ENCODE data around the gene SSB. TPM values are rescaled to one million over a fixed set of nuclear protein-coding genes. Genes with fewer than 3 reads are reported as not detected.

The SSB gene
- total and polyA plus RNA-seq, 2 of the 13 experiments (the other 11 are each of a cell fraction or from before 2014, with no cell fraction given): 109 to 208 TPM

DNA sequence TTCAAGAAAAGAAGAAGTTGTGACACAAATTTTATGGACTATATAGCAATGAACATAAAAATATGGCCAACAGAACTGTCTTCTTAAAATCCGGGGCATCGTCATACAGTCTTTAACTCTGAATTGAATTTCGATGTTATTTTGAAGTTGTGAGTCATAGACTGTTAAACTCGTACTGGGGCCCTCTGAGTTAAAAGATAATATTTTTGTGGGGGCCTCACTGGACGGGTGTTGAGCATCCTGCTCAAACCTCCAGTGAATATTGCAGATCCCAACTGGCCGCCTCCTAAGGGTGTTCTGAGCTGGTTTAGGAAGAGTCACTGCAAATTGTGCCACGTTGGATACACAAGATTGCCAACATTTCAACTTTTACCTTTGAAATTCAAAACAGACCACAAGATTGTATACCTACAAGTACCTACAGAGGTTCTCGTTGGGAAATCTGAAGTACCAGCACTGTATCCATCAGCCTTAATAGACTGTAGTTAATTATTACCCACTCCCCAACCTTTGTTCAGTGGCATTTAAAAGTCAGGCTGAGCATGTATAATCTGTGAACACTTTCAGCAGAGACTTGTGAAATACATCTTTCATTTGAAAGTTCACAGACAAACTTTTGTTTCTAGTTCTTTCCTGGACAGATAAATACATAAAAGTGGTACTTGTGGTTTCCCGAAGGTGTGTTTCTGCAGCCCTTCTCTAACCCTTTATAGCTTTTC is 37.3 kb upstream of the SSB start (continued):
- TF ChIP-seq SETDB1 (CRISPR knock-in tag; IDR thresholded peaks at IDR 0.05; ENCODE audit: borderline replicate concordance) (no peak), MED1 (CRISPR knock-in tag; IDR thresholded peaks at IDR 0.05) (peak; percentile 54), ZFP90 (CRISPR knock-in tag; IDR thresholded peaks at IDR 0.05; ENCODE audit: borderline replicate concordance) (no peak; the same call in 1 of the 2 replicates), ZNF33A (CRISPR knock-in tag; IDR thresholded peaks at IDR 0.05; ENCODE audit: borderline replicate concordance) (no peak), PHF5A (CRISPR knock-in tag; IDR thresholded peaks at IDR 0.05; ENCODE audit: low read depth, unreplicated experiment) (peak; percentile 74), ZNF331 (CRISPR knock-in tag; IDR thresholded peaks at IDR 0.05) (no peak), RFX5 (IDR thresholded peaks at IDR 0.05; ENCODE audit: low read depth, low read length) (no peak), RFXANK (CRISPR knock-in tag; IDR thresholded peaks at IDR 0.05) (no peak), ZNF468 (CRISPR knock-in tag; IDR thresholded peaks at IDR 0.05) (no peak)
- TF ChIP-seq, protein P1, sequence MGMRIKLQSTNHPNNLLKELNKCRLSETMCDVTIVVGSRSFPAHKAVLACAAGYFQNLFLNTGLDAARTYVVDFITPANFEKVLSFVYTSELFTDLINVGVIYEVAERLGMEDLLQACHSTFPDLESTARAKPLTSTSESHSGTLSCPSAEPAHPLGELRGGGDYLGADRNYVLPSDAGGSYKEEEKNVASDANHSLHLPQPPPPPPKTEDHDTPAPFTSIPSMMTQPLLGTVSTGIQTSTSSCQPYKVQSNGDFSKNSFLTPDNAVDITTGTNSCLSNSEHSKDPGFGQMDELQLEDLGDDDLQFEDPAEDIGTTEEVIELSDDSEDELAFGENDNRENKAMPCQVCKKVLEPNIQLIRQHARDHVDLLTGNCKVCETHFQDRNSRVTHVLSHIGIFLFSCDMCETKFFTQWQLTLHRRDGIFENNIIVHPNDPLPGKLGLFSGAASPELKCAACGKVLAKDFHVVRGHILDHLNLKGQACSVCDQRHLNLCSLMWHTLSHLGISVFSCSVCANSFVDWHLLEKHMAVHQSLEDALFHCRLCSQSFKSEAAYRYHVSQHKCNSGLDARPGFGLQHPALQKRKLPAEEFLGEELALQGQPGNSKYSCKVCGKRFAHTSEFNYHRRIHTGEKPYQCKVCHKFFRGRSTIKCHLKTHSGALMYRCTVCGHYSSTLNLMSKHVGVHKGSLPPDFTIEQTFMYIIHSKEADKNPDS (CRISPR knock-in tag; IDR thresholded peaks at IDR 0.05): no peak
- TF ChIP-seq, protein P2, sequence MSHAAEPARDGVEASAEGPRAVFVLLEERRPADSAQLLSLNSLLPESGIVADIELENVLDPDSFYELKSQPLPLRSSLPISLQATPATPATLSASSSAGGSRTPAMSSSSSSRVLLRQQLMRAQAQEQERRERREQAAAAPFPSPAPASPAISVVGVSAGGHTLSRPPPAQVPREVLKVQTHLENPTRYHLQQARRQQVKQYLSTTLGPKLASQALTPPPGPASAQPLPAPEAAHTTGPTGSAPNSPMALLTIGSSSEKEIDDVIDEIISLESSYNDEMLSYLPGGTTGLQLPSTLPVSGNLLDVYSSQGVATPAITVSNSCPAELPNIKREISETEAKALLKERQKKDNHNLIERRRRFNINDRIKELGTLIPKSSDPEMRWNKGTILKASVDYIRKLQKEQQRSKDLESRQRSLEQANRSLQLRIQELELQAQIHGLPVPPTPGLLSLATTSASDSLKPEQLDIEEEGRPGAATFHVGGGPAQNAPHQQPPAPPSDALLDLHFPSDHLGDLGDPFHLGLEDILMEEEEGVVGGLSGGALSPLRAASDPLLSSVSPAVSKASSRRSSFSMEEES (CRISPR knock-in tag; IDR thresholded peaks at IDR 0.05): 0 out of 2 replicates have a peak, but pooled peaks have one; percentile 45
- TF ChIP-seq, protein P3, sequence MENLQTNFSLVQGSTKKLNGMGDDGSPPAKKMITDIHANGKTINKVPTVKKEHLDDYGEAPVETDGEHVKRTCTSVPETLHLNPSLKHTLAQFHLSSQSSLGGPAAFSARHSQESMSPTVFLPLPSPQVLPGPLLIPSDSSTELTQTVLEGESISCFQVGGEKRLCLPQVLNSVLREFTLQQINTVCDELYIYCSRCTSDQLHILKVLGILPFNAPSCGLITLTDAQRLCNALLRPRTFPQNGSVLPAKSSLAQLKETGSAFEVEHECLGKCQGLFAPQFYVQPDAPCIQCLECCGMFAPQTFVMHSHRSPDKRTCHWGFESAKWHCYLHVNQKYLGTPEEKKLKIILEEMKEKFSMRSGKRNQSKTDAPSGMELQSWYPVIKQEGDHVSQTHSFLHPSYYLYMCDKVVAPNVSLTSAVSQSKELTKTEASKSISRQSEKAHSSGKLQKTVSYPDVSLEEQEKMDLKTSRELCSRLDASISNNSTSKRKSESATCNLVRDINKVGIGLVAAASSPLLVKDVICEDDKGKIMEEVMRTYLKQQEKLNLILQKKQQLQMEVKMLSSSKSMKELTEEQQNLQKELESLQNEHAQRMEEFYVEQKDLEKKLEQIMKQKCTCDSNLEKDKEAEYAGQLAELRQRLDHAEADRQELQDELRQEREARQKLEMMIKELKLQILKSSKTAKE (CRISPR knock-in tag; IDR thresholded peaks at IDR 0.05; ENCODE audit: borderline replicate concordance): no peak
- TF ChIP-seq, protein P4, sequence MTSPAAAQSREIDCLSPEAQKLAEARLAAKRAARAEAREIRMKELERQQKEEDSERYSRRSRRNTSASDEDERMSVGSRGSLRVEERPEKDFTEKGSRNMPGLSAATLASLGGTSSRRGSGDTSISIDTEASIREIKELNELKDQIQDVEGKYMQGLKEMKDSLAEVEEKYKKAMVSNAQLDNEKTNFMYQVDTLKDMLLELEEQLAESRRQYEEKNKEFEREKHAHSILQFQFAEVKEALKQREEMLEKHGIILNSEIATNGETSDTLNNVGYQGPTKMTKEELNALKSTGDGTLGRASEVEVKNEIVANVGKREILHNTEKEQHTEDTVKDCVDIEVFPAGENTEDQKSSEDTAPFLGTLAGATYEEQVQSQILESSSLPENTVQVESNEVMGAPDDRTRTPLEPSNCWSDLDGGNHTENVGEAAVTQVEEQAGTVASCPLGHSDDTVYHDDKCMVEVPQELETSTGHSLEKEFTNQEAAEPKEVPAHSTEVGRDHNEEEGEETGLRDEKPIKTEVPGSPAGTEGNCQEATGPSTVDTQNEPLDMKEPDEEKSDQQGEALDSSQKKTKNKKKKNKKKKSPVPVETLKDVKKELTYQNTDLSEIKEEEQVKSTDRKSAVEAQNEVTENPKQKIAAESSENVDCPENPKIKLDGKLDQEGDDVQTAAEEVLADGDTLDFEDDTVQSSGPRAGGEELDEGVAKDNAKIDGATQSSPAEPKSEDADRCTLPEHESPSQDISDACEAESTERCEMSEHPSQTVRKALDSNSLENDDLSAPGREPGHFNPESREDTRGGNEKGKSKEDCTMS (CRISPR knock-in tag; conservative IDR thresholded peaks at IDR 0.05): no peak
- TF ChIP-seq, protein P5, sequence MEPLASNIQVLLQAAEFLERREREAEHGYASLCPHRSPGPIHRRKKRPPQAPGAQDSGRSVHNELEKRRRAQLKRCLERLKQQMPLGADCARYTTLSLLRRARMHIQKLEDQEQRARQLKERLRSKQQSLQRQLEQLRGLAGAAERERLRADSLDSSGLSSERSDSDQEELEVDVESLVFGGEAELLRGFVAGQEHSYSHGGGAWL (CRISPR knock-in tag; IDR thresholded peaks at IDR 0.05): no peak
- TF ChIP-seq, protein P6, sequence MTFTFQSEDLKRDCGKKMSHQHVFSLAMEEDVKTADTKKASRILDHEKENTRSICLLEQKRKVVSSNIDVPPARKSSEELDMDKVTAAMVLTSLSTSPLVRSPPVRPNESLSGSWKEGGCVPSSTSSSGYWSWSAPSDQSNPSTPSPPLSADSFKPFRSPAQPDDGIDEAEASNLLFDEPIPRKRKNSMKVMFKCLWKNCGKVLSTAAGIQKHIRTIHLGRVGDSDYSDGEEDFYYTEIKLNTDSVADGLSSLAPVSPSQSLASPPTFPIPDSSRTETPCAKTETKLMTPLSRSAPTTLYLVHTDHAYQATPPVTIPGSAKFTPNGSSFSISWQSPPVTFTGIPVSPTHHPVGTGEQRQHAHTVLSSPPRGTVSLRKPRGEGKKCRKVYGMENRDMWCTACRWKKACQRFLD (CRISPR knock-in tag; IDR thresholded peaks at IDR 0.05; ENCODE audit: borderline replicate concordance): no peak
- TF ChIP-seq, protein P7, sequence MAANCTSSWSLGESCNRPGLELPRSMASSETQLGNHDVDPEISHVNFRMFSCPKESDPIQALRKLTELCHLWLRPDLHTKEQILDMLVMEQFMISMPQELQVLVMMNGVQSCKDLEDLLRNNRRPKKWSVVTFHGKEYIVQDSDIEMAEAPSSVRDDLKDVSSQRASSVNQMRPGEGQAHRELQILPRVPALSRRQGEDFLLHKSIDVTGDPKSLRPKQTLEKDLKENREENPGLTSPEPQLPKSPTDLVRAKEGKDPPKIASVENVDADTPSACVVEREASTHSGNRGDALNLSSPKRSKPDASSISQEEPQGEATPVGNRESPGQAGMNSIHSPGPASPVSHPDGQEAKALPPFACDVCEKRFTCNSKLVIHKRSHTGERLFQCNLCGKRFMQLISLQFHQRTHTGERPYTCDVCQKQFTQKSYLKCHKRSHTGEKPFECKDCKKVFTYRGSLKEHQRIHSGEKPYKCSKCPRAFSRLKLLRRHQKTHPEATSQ (CRISPR knock-in tag; IDR thresholded peaks at IDR 0.05; ENCODE audit: borderline replicate concordance): no peak

All from HepG2 (cell line).